BE2C (cell line): ENCODE data around the gene VPS52.

Experiments used
- DNase-seq: peaks from one replicate; pipeline ENCODE4 v3.0.0-alpha.2; 2020
- H3K27me3 ChIP-seq: fragments of 250-450 bp; sonication (Bioruptor Pico); 2 replicates; pipeline ENCODE4 v1.5.1; 2020; ENCODE audit warnings: mild to moderate bottlenecking
- H3K36me3 ChIP-seq: fragments of 250-450 bp; sonication (Bioruptor Pico); 2 replicates; pipeline ENCODE4 v1.5.1; 2020; ENCODE audit warnings: mild to moderate bottlenecking
- H3K4me1 ChIP-seq: fragments of 250-450 bp; sonication (Bioruptor Pico); 2 replicates; pipeline ENCODE4 v1.5.1; 2020
- H3K4me3 ChIP-seq: 2 replicates; pipeline ENCODE4 v1.5.1; 2011; ENCODE audit warnings: low read depth, low read length
- H3K9me3 ChIP-seq: fragments of 250-450 bp; sonication (Bioruptor Pico); 2 replicates; pipeline ENCODE4 v1.5.1; 2020
- TF ChIP-seq, protein P1 (sequence below): IDR thresholded peaks from 2 replicates; pipeline ENCODE4 v1.5.1; 2012; ENCODE audit warnings: mild to moderate bottlenecking, low read depth, low read length

Gene VPS52

DNA sequence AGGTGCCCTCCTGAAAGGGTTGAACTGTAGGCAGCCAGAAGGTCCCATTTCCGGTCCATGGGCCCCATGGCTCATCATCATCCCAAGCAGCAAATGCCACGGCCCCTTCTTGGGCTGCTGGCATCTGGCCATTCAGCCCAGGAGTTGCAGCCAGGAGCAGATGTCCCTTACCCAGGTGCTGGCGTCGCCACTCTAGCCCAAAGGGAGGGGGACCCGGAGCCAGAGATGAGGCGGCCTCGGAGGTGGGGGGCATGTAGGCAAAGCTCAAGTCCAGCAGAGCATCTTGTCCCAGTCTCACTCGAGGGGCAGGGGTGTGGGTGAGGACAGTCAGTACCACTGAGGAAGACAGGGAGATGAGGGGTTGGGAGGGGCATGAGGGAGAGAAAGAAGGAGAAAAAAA lies 33.4 kb upstream of the VPS52 start:
- Histone ChIP-seq H3K36me3 (no peaks in the 10 kb centered on the region), H3K9me3 (no peaks in the 10 kb centered on the region), H3K27me3 (no peaks in the 10 kb centered on the region), H3K4me3 (no peak overlapping the region), H3K4me1 (no peaks in the 10 kb centered on the region)
- no peak for DNase-seq
- TF ChIP-seq, protein P1, sequence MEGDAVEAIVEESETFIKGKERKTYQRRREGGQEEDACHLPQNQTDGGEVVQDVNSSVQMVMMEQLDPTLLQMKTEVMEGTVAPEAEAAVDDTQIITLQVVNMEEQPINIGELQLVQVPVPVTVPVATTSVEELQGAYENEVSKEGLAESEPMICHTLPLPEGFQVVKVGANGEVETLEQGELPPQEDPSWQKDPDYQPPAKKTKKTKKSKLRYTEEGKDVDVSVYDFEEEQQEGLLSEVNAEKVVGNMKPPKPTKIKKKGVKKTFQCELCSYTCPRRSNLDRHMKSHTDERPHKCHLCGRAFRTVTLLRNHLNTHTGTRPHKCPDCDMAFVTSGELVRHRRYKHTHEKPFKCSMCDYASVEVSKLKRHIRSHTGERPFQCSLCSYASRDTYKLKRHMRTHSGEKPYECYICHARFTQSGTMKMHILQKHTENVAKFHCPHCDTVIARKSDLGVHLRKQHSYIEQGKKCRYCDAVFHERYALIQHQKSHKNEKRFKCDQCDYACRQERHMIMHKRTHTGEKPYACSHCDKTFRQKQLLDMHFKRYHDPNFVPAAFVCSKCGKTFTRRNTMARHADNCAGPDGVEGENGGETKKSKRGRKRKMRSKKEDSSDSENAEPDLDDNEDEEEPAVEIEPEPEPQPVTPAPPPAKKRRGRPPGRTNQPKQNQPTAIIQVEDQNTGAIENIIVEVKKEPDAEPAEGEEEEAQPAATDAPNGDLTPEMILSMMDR: no peak

DNA sequence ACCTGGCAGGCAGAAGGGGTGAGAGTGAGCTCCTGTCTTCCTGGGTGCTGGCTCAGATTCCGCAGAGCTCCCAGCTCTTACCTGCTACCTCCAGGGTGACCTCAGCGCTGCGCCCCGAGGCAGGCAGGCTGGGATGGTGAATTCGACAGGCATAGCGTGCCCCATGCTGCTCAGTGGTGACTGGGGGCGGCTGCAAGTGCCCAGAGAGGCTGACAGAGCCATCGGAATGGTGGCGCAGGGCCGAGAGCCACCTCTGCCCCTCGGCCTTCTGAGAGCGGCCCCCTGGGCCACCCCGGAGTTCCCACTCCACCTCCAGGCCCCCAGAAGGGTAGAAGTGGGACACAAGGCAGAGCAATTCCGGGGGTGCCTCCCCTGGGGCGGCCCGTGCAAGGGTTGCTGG lies 32.5 kb upstream of the VPS52 start:
- Histone ChIP-seq H3K27me3 (no peaks in the 10 kb centered on the region), H3K36me3 (no peaks in the 10 kb centered on the region), H3K4me1 (no peaks in the 10 kb centered on the region), H3K4me3 (no peak overlapping the region), H3K9me3 (no peaks in the 10 kb centered on the region)
- DNase-seq: no peak
- TF ChIP-seq, protein P1: no peak

DNA sequence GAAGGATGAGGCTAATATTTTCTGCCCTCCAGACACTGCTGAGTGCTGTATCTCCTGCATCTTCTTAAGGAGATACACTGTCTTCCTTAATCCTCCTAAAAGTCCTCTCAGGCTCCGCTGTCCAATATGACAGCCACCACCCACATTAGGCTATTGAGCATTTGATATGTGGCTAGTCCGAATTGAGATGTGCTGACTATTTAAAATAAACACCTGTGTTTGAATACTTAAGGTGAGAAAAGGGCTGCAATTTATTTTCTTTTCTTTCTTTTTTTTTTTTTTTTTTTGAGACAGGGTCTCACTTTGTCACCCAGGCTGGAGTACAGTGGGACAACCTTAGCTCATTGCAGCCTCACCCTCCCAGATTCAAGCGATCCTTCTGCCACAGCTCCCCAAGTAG lies 30.2 kb upstream of the VPS52 start:
- H3K4me1 ChIP-seq: no peaks in the 10 kb centered on the region; the same call in 1 of the 2 replicates
- H3K9me3 ChIP-seq: no peaks in the 10 kb centered on the region
- no peak overlapping the region for H3K4me3 ChIP-seq
- no peaks in the 10 kb centered on the region for H3K27me3 ChIP-seq
- TF ChIP-seq, protein P1: no peak
- DNase-seq: no peak
- no peaks in the 10 kb centered on the region for H3K36me3 ChIP-seq

DNA sequence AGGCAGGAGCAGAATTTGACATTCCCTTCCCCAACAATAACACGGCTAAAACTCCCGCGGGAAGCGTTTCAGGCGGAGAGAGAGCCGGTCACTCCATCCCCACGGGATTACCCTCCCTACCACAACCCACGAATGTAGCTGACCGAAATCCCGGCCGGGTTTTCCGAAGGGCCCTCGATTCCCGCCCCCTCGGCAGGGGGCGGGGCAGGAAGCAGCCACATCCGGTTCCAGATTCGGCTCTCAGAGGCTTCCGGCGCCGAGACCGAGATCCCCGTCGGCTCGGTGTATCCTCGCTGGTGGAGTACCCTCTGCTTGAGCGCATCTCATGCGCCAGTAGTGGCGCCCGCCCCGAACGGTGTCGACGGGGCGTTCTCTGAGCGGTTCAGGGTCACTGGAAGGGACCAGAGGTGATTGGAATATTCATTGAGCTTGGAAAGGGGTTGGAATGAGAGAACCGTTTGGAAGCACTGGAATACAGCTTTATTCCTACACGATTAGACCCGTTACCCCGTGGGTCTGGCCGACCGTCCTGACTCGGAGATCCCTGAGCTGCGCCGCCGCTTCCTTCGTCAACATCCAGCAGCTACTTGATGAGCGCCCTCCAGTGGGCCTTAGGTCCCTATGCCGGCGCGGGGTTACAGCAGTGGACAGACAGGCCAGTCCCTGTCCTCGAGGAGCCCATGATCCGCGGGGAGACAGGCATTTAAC lies 27.7 kb upstream of the VPS52 start:
- DNase-seq: peak; percentile 95
- TF ChIP-seq, protein P1: peak; percentile 79
- H3K4me1 ChIP-seq: no peaks in the 10 kb centered on the region; the same call in 1 of the 2 replicates
- no peaks in the 10 kb centered on the region for H3K27me3 ChIP-seq
- H3K36me3 ChIP-seq: no peaks in the 10 kb centered on the region
- H3K4me3 ChIP-seq: peak overlapping the region; percentile 92
- H3K9me3 ChIP-seq: no peaks in the 10 kb centered on the region

DNA sequence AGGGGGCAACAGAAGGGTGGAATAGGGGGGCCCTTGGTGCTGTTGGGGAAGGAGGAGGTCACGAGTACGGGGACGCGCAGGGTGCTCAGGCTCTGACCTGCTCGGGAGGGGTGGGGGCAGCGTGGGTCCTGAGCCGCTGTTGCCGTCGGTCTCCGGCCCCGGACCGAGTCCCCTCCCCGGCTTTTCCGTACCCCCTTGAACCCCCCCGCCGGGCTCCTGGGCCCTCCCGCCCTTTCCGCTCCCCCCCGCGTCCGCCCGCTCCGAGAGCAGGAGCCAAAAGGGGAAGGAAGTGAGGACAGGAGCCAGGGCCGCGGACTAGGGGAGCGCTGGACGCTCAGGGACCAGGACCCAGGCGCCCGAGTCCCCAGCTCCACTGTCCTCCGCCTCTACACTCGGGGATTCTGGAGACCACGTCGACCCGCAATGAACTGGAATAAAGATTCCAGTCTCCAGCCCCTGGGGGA lies 27.1 kb upstream of the VPS52 start, which contains the start of gene RGL2:
RGL2 (minus strand) TSS at position 170 of the 464 bp plus-strand sequence. CDS start 332 bp downstream, outside the sequence.
- Histone ChIP-seq H3K4me3 (peak within 1 kb of the TSS; percentile 92), H3K36me3 (no peaks in the 10 kb centered on the region), H3K9me3 (no peaks in the 10 kb centered on the region), H3K27me3 (no peaks in the 10 kb centered on the region), H3K4me1 (no peaks in the 10 kb centered on the region; the same call in 1 of the 2 replicates)
- DNase-seq: peak; percentile 38
- TF ChIP-seq, protein P1: no peak
